NCI-H1092 (cell line): ENCODE data around the gene NR4A1.

Experiments
- DNase-seq: peaks from one replicate; lab custom pipeline; 2025; lab: John Stamatoyannopoulos, UW

Gene NR4A1

GRCh38 chr12:52058631-52059361 lies 7.6 kb downstream of the NR4A1 start:
- DNase-seq = no peak

DNA sequence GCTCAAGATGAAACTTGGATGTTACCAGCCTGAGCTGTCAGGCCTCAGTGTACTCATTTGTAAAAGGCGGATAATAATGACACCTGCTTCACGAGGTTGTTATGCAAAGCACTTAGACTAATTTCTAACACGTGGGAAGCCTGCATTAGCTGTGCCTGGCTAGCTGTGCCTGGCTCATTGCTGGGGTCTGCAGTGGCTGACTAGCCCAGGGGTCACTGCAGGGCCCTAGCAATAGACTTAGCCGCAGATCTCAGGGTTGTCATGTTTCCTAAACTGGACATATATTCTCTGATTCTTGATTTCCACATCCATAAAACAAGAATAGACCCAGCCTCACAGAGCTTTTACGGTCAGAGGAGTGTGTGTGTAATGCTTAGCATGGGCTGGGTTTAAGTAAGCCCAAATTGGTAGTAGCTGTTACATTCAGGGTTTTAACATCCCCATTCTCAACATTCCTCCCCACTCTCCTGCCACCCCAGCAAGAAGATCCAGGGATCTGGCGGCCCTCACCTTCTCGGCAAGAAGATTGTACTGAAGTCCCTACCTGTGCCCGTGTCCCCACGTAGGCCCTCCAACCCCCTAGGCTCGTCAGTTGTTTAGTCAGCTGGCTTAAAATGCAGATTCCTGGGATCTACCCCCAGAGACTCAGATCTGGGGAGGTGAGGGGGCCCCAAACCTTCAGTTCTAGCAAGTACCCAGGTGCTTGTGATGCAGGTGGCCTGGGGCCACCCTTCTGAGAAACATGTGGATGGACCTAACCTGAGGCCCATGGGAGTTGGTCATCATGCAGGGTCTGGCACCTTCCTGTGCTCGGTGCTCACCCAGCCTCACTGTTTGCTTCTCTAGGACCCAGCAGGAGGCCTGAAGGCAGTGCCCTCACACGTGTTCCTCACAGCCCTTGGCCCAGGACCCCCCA lies 8.6 kb downstream of the NR4A1 start:
- no peak for DNase-seq

- no peak for DNase-seq
These were observed 9.4 kb downstream of the NR4A1 start for GRCh38 chr12:52060498-52061177.

GRCh38 chr12:52061470-52062166 lies 10.4 kb downstream of the NR4A1 start:
- DNase-seq = no peak

DNA sequence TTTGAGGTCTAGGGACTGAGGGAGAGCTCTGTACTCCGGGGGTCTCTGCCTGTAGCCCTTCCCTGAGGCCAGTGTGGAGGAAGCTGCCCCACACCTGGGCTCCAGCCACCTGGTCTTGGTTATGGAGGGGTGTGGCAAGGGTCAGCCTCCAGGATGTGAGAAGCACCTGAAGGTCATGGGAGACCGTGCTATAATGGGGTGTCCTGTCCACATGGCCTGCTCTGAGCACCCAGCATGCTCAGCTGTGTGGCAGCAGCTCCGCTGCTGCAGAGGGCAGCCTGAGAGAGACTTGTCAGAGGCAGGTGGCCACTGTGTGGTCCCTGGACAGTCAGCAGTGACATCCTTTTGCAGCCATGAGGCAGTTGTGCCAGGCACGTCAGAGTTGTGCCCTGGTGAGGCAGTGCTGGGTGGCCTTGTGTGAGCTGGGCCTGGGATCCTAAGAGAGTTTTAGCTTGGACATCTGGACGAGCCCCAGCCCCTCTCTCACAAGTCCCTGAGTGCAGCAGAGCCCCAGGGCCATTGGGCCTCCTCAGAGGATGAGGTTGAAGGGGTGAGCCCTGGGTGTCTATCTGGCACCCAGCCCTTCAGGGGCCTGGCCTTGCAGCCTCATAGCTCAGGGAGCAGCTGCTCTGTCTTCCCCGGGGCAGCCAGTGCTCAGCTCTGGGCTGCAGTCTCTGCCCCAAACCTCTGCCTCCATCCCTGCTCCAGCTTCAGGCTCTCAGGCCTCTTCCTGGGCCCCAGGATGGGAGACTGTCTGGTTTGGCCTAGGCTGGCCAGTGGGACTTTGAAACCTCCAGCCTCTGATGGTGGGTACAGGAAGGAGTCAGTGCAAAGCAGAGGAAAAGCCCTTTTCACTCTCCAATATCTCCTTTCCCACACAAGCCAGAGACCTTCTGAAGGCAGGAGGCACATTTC lies 11.2 kb downstream of the NR4A1 start:
- no peak for DNase-seq

- DNase-seq = no peak
These were observed 12.1 kb downstream of the NR4A1 start for GRCh38 chr12:52063082-52063924.

DNA sequence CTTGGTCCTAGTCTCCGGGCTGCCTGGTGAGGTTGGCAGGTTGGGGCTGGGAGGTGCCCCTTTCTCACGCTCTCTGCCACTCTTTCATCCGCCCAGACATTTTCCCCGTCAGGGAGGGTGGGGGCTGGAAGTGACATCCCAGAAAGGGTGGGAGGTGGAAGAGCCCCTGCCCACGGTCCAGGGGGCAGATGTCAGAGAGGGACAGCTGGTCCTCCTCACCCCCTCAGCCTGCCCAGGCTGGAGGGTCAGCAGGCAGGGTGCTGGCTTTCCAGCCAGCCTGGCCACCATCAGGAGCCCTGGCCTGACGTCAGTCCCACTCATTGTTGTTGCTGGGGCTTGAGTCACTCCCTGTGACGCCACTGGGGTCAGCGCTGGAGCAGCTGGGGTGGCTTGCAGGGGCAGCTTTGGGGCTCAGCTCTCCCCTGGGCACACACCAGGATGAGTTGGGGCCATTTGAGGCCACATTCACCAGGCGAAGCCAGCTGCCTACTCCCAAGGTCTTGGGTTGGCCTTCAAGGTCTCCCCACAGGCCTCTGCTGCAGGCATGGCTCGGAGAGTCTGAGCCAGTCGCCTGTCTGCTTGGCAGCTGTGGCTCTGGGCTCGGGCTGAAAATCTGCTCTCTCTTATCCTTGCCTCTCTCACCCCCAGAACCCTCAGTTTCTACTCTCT lies 12.9 kb downstream of the NR4A1 start:
- no peak for DNase-seq

- no peak for DNase-seq
These were observed 15.3 kb downstream of the NR4A1 start for GRCh38 chr12:52066346-52067080.

DNA sequence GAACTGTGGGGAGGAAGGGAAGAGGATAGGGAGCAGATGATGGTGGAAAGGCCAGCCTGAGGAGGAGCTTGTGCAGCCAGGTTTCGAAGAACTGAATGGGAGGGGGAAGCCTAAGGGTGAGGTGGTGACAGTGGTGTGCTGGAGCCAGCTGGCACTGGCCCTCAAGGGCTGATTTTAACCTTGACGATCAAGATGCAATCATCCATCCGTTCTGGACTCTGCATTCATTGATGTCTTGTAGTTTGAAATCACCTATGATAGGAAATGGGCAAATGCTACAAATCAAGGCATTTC lies 15.8 kb downstream of the NR4A1 start:
- DNase-seq = no peak

GRCh38 chr12:52069327-52070184 lies 18.3 kb downstream of the NR4A1 start, which contains the start of gene ATG101:
TSS of gene ATG101 (plus strand) at chr12:52069978. CDS start at chr12:52073651, 3,673 bp downstream.
- peak; percentile 86 for DNase-seq

GRCh38 chr12:52070185-52070925 lies 19.1 kb downstream of the NR4A1 start:
- DNase-seq = no peak

- peak; percentile 39 for DNase-seq
These were observed 22.5 kb downstream of the NR4A1 start for GRCh38 chr12:52073531-52074381.

GRCh38 chr12:52074971-52075724 lies 23.9 kb downstream of the NR4A1 start:
- no peak for DNase-seq

DNA sequence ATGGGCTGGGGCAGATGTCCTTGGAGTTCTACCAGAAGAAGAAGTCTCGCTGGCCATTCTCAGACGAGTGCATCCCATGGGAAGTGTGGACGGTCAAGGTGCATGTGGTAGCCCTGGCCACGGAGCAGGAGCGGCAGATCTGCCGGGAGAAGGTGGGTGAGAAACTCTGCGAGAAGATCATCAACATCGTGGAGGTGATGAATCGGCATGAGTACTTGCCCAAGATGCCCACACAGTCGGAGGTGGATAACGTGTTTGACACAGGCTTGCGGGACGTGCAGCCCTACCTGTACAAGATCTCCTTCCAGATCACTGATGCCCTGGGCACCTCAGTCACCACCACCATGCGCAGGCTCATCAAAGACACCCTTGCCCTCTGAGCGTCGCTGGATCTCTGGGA lies 25.6 kb downstream of the NR4A1 start:
- DNase-seq = no peak

DNA sequence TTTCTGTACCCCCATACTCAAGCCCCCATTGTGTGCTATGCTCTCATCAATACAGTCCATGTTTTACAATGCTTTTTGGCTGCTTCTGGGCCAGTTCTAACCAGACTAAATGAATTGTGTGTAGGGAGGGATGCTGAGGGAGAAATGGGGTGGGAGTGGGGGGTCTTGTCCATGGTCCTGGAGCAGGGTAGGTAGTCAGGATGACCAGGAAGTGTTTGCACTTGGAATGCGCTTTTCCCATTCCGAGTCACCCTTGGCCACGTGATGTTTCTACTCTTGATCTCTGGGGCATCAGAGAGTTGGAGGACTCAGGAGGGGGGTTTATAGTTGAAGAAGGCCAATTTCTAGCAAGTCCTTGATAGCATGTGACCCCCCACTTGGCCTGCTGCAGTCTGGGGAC lies 27.0 kb downstream of the NR4A1 start:
- DNase-seq = no peak
